Hypothalamus (tissue), 51 donors: ENCODE results near the gene CD244.
"Not testable (repeated sequence)": the region's sequence is repeated elsewhere in the genome, so short reads cannot be mapped to it uniquely, and the experiment has no call there.

Experiments used
- DNase-seq, 51 donors: peaks; one replicate each; lab custom pipeline; 2025; lab: John Stamatoyannopoulos, UW

CD244 gene

DNA sequence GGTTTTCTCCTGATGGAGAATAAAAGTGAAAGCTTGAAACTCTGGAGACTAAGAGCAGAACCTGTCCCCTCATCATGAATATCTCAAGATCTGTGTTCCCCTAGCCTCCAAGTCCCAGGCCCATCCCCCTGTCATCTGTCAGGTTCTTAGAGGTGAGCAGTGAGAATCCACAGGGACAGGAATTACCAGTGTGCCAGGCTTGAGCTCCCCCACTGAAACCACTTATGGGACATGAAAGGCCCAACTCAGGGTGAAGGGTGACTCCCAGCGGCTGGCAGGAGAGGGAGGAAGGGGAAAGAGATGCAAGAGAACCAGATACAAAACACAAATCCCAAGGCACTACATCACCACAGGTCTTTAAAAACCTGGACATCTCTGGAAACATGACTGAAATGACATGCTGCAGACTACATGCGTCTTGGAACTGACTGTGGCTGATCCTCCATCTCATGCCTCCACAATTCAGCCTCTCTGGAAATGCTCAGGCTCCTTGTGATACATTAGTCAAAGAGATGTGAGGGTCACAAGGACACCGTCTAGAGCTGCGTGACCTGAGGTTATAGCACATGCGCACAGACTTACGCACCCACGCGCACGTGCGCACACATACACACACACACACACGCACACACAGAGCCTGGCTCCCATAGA, 73.5 kb downstream of the CD244 start:
- DNase-seq = no peak

DNA sequence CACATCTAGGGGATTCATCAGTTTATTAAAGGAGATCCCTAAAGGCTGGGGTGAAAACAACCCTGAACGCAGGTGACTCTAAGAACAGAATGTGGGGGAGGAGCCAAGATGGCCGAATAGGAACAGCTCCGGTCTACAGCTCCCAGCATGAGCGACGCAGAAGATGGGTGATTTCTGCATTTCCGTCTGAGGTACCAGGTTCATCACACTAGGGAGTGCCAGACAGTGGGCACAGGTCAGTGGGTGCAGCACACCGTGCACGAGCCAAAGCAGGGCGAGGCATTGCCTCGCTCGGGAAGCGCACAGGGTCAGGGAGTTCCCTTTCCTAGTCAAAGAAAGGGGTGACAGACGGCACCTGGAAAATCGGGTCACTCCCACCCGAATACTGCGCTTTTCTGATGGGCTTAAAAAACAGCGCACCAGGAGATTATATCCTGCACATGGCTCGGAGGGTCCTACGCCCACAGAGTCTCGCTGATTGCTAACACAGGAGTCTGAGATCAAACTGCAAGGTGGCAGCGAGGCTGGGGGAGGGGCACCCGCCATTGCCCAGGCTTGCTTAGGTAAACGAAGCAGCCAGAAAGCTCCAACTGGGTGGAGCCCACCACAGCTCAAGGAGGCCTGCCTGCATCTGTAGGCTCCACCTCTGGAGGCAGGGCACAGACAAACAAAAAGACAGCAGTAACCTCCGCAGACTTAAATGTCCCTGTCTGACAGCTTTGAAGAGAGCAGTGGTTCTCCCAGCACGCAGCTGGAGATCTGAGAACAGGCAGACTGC, 79.5 kb downstream of the CD244 start:
- not testable (repeated sequence) for DNase-seq

DNA sequence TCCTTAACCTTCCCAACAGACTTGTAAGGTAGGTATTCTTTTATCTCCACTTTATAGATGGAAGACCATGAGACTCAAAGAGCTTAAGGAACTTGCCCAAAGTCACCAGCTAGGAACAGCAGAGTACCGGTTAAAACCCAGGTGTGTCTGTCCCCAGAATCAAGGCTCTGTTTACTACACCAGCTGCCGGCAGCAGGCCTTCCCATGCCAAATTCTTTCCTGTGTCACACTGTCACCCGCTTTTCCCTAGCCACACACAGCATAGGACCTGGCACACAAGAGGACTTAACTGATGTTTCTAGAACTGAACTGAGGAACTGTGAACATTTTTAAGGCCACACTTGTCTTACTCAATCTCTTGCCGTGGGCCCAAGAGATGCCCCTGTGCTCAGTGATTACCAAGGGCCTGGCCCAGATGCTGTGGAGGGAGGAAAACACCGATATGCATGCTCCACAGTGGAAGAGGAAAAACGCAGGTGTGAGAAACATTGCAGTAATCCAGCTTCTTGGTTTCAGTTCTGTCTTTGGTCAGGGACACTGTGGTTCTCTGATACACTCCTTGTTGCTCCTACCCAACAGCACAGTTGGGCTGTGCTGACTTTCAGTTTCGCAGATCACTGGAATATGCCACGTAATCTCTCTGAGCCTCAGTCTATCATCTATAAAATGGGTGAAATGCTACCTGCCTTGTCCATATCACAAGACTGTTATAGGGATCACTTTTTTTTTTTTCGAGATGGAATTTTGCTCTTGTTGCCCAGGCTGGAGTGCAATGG, 80.6 kb downstream of the CD244 start:
- no peak for DNase-seq

DNA sequence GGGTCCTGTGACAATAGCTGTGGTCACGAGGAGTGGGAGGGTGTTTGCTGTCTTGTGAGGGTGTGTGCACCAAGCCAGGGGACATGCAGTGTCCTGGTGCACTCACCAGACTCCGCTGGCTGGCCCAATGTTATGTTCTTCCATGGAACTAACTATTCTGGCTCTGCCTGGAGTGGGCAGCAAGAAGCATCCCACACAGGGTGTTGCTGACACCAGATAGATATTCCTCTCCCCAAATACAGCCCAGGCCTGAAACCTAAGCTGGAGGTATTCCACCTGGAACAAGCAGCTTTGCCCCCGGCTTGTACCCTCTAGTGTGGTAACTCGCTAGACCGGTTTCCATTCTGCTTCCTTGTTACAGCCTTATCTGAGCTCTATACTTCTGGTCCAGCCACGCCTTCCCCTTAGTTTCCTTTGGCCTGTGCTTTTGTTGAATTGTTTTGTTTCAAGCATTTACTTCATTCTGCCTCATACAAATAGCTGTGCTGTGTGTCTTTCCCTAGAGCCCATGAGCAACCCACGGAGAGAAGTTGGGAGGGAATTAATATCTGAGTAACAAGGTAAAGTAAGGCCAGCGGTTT, 81.4 kb downstream of the CD244 start:
- DNase-seq = no peak

DNA sequence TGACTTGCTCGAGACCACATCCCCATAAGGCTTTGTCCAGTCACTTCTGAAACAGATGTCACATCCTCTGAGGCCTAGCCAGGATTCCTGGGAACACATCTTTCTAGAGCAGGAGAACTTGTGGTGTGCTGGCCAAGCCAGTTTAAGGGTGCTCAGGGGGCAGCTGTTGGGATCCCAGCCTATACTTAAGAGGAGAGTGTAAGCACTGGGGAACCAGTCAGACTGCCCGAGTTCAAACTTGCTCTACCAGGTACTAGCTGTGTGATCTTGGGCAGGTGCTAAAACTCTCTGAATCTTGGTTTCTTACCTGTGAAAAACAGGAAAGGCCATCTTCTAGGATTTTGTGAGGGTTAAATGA, 82.3 kb downstream of the CD244 start:
- no peak for DNase-seq
